ENCODE measurements around the gene KRT83. TPM values are rescaled to one million over a fixed set of nuclear protein-coding genes. Genes with fewer than 3 reads are reported as not detected.

KRT83 gene
- total and polyA plus RNA-seq, 10 of the 15 experiments (the other 5 are each of a cell fraction or from before 2014, with no cell fraction given): not detected

DNA sequence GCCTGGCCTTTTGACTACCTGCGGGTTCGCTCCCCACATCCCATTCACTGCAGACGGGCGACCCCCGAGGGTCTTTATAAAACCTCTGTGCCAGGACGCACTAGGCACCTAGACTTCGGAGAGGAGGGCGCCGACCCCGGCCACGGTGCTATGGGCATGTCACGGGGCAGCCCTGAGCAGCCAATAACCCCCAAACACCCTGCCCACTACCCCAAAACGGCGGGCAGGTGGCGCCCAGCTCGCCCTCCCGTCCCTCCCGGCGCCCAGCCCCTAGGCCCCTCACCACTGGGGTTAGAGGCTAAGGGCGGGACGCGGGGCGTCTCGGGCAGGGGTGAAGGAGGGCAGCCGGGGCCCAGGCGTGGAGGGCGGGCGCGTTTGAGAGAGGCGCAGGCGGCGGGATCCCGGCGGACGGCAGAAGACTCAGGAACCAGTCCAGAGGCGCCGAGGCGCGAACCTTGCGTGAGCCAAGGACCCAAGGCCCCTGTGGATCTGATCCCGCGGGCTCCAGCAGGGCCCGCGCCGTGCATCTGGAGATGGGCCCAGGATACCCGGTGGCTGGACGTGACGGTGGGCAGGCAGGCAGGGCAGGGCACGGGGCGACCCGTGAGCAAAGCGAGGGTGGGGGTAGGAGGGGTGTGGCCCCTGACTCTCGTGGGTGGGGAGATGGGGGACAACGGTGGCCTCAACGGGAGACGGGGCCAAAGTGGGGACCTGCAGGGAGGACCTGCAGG, 35.0 kb upstream of the KRT83 start:
- ChIA-PET SMC1A (ENCODE audit: uncharacterized antibody, unreplicated experiment) (no interaction called here), POLR2A (no interaction called here)
- no peak for TF ChIP-seq SPI1 (IDR thresholded peaks at IDR 0.05; ENCODE audit: borderline replicate concordance, insufficient read depth, low read depth, low read length)
- TF ChIP-seq SIX5 (IDR thresholded peaks at IDR 0.05; ENCODE audit: low read depth, low read length, severe bottlenecking): no peak

DNA sequence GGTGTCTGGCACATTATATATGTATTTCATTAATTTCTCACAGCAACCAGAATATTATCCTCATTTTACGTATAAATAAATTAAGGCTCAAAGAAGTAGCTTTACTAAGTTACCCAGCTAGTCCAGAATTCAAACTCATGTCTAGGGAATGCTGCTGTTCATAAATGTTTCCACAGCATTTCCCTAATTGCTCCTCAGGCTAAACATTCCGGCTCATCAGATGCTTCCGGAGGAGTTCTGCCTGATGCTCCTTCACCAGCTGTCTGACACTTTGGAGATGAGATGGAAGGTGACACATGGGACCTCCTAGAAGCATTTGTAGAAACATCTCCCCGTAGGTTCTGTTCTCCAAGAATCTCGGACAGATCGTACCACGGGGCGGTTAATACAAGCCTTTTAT, 34.0 kb upstream of the KRT83 start:
- H3K9me3 ChIP-seq (replicated peaks; ENCODE audit: control insufficient read depth, insufficient read depth, low read length): no peaks in the 10 kb centered on the region
- H3K27me3 ChIP-seq (replicated peaks in 1 of 2; ENCODE audit: control insufficient read depth in 2 of 2, insufficient read depth in 2 of 2, low read length in 1 of 2): peaks cover 0 to 3% of the 10 kb centered on the region in 2 experiments; a peak in 1 of 4 replicates
- no peak overlapping the region for H2AFZ ChIP-seq (ENCODE audit: control insufficient read depth, low read depth, low read length)
- H4K20me1 ChIP-seq (ENCODE audit: control insufficient read depth, insufficient read depth): no peaks in the 10 kb centered on the region
- H3K27ac ChIP-seq (ENCODE audit: control insufficient read depth, insufficient read depth): no peak overlapping the region
- H3K79me2 ChIP-seq (ENCODE audit: control insufficient read depth, insufficient read depth, low read length): no peaks in the 10 kb centered on the region
- H3K9ac ChIP-seq (ENCODE audit: control insufficient read depth, insufficient read depth, low read length): no peak overlapping the region
- 70% methylated on average over 8 of the region's 8 CpGs for WGBS (ENCODE audit: insufficient coverage, insufficient replicate concordance, low lambda C conversion rate, missing lambda C conversion rate)
- H3K4me1 ChIP-seq (ENCODE audit: control insufficient read depth, insufficient read depth, low read length): peaks cover 12% of the 10 kb centered on the region
- BruUV-seq (replicated peaks): no TSS peak
- ATAC-seq (no peak), FAIRE-seq (no peak), DNase-seq (ENCODE audit: low read depth, low spot score) (no peak)
- H3K4me3 ChIP-seq: no peak overlapping the region
- in situ Hi-C loops (cut with MboI) (no loop called here), intact Hi-C loops (cut with micrococcal nuclease; ENCODE audit: unreplicated experiment) (no loop called here)
- SMC1A ChIA-PET (ENCODE audit: uncharacterized antibody, unreplicated experiment): no interaction called here
- H3K4me2 ChIP-seq (ENCODE audit: control insufficient read depth, insufficient read depth): no peak overlapping the region
- no peaks in the 10 kb centered on the region for H3K36me3 ChIP-seq (ENCODE audit: control insufficient read depth in 2 of 2, insufficient read depth in 2 of 2, low read length in 1 of 2)
- RAD21 ChIA-PET (ENCODE audit: unreplicated experiment): no interaction called here
- CTCF ChIA-PET: interaction anchor here (1.3 kb wide), 1 partner anchor 9 kb away, joined by 4 read pairs; no protein-coding TSS in a partner anchor
- POLR2A ChIA-PET: interaction anchor here (0.6 kb wide), 1 partner anchor 1316 kb away, joined by 6 read pairs; no protein-coding TSS in a partner anchor
- TF ChIP-seq, protein P1, sequence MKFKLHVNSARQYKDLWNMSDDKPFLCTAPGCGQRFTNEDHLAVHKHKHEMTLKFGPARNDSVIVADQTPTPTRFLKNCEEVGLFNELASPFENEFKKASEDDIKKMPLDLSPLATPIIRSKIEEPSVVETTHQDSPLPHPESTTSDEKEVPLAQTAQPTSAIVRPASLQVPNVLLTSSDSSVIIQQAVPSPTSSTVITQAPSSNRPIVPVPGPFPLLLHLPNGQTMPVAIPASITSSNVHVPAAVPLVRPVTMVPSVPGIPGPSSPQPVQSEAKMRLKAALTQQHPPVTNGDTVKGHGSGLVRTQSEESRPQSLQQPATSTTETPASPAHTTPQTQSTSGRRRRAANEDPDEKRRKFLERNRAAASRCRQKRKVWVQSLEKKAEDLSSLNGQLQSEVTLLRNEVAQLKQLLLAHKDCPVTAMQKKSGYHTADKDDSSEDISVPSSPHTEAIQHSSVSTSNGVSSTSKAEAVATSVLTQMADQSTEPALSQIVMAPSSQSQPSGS (IDR thresholded peaks at IDR 0.05; ENCODE audit: low read length): no peak
- TF ChIP-seq TBL1XR1 (IDR thresholded peaks at IDR 0.05; ENCODE audit: low read depth, low read length) (no peak), RAD21 (IDR thresholded peaks at IDR 0.05; ENCODE audit: insufficient read depth, low read depth, low read length) (no peak), MTA3 (IDR thresholded peaks at IDR 0.05; ENCODE audit: borderline replicate concordance, low read length) (no peak), NFXL1 (IDR thresholded peaks at IDR 0.05; ENCODE audit: borderline replicate concordance) (no peak), PML (IDR thresholded peaks at IDR 0.05; ENCODE audit: low read length) (no peak)
- TF ChIP-seq, protein P2, sequence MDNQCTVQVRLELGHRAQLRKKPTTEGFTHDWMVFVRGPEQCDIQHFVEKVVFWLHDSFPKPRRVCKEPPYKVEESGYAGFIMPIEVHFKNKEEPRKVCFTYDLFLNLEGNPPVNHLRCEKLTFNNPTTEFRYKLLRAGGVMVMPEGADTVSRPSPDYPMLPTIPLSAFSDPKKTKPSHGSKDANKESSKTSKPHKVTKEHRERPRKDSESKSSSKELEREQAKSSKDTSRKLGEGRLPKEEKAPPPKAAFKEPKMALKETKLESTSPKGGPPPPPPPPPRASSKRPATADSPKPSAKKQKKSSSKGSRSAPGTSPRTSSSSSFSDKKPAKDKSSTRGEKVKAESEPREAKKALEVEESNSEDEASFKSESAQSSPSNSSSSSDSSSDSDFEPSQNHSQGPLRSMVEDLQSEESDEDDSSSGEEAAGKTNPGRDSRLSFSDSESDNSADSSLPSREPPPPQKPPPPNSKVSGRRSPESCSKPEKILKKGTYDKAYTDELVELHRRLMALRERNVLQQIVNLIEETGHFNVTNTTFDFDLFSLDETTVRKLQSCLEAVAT (IDR thresholded peaks at IDR 0.05): no peak
- TF ChIP-seq, protein P3, sequence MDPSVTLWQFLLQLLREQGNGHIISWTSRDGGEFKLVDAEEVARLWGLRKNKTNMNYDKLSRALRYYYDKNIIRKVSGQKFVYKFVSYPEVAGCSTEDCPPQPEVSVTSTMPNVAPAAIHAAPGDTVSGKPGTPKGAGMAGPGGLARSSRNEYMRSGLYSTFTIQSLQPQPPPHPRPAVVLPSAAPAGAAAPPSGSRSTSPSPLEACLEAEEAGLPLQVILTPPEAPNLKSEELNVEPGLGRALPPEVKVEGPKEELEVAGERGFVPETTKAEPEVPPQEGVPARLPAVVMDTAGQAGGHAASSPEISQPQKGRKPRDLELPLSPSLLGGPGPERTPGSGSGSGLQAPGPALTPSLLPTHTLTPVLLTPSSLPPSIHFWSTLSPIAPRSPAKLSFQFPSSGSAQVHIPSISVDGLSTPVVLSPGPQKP (IDR thresholded peaks at IDR 0.05; ENCODE audit: low read depth, low read length): no peak

More for the DNA sequence above, 35.0 kb upstream of the KRT83 start:
- Histone ChIP-seq H3K79me2 (ENCODE audit: control insufficient read depth, insufficient read depth, low read length) (no peaks in the 10 kb centered on the region), H3K27ac (ENCODE audit: control insufficient read depth, insufficient read depth) (no peak overlapping the region), H2AFZ (ENCODE audit: control insufficient read depth, low read depth, low read length) (no peak overlapping the region), H3K27me3 (replicated peaks in 1 of 2; ENCODE audit: control insufficient read depth in 2 of 2, insufficient read depth in 2 of 2, low read length in 1 of 2) (0 out of 4 replicates have a peak, but pooled peaks cover 0 to 3% of the 10 kb centered on the region in 2 experiments), H3K4me2 (ENCODE audit: control insufficient read depth, insufficient read depth) (no peak overlapping the region), H3K36me3 (ENCODE audit: control insufficient read depth in 2 of 2, insufficient read depth in 2 of 2, low read length in 1 of 2) (no peaks in the 10 kb centered on the region), H4K20me1 (ENCODE audit: control insufficient read depth, insufficient read depth) (no peaks in the 10 kb centered on the region), H3K9ac (ENCODE audit: control insufficient read depth, insufficient read depth, low read length) (no peak overlapping the region), H3K4me1 (ENCODE audit: control insufficient read depth, insufficient read depth, low read length) (peaks cover 12% of the 10 kb centered on the region), H3K4me3 (no peak overlapping the region), H3K9me3 (replicated peaks; ENCODE audit: control insufficient read depth, insufficient read depth, low read length) (no peaks in the 10 kb centered on the region)
- RAD21 ChIA-PET (ENCODE audit: unreplicated experiment): no interaction called here
- in situ Hi-C loops (cut with MboI) (no loop called here), intact Hi-C loops (cut with micrococcal nuclease; ENCODE audit: unreplicated experiment) (no loop called here)
- DNase-seq (ENCODE audit: low read depth, low spot score) (no peak), FAIRE-seq (no peak), ATAC-seq (no peak)
- 61% methylated on average over 34 of the region's 56 CpGs for WGBS (ENCODE audit: insufficient coverage, insufficient replicate concordance, low lambda C conversion rate, missing lambda C conversion rate)
- CTCF ChIA-PET: interaction anchor here (1.3 kb wide), 1 partner anchor 8 kb away, joined by 4 read pairs; no protein-coding TSS in a partner anchor
- no TSS peak for BruUV-seq (replicated peaks)

Data from GM12878 (cell line).